IMR-90 (cell line): ENCODE measurements around the gene SEMA6A. TPM values are rescaled to one million over a fixed set of nuclear protein-coding genes. Genes with fewer than 3 reads are reported as not detected.

Experiments
- ATAC-seq: fragments of 200-7000 bp; cut with Tn5 transposase; 2 replicates; pipeline ENCODE4 v1.9.1; 2020; ENCODE audit warnings: low read depth, mild to moderate bottlenecking, moderate library complexity
- BruUV-seq: library from RNA; stranded (reverse); fragments of 400-500 nt; replicated peaks from 2 replicates; lab custom pipeline; 2021; lab: Mats Ljungman, UMichigan
- CTCF ChIA-PET: fragments of 300-600 bp; formaldehyde crosslinking; extraction: SDS; loops from one replicate; lab custom pipeline; 2021; ENCODE audit warnings: antibody characterized with exemption; lab: Yijun Ruan, JAX
- POLR2A ChIA-PET: fragments of 300-600 bp; sonication (Branson Sonifier 250); formaldehyde crosslinking; loops from one replicate; lab custom pipeline; 2022; ENCODE audit warnings: antibody characterized with exemption; ENCODE audit not compliant: unreplicated experiment; lab: Charles Lee
- DNase-seq: peaks from one replicate; pipeline ENCODE4 v3.0.0; 2013
- H2AFZ ChIP-seq: replicated peaks from 2 replicates; pipeline ENCODE3; 2013; ENCODE audit warnings: low read length, mild to moderate bottlenecking; ENCODE audit not compliant: poor library complexity
- H2AK5ac ChIP-seq: 2 replicates; pipeline ENCODE4 v1.6.1; 2013; ENCODE audit warnings: low read depth, low read length, inconsistent platforms
- H2AK9ac ChIP-seq: replicated peaks from 2 replicates; pipeline ENCODE3; 2013; ENCODE audit warnings: mild to moderate bottlenecking, low read depth, low read length, moderate library complexity; ENCODE audit not compliant: poor library complexity
- H2BK120ac ChIP-seq: 2 replicates; pipeline ENCODE4 v1.6.1; 2013; ENCODE audit warnings: low read depth, low read length, inconsistent platforms
- H2BK15ac ChIP-seq: 3 replicates; pipeline ENCODE4 v1.6.1; 2013; ENCODE audit warnings: low read depth, low read length, inconsistent platforms
- H2BK20ac ChIP-seq: 2 replicates; pipeline ENCODE4 v1.6.1; 2013; ENCODE audit warnings: low read depth, mild to moderate bottlenecking, inconsistent platforms, low read length, moderate library complexity
- H2BK5ac ChIP-seq: 2 replicates; pipeline ENCODE4 v1.6.1; 2013; ENCODE audit warnings: mild to moderate bottlenecking, low read depth, low read length, inconsistent platforms; ENCODE audit not compliant: poor library complexity, severe bottlenecking
- H3K14ac ChIP-seq: replicated peaks from 2 replicates; pipeline ENCODE4 v1.6.1; 2013; ENCODE audit warnings: low read depth, low read length, inconsistent platforms
- H3K18ac ChIP-seq: 2 replicates; pipeline ENCODE4 v1.6.1; 2013; ENCODE audit warnings: low read depth, low read length, control low read depth
- H3K23ac ChIP-seq: 2 replicates; pipeline ENCODE4 v1.6.1; 2013; ENCODE audit warnings: low read depth, low read length, inconsistent platforms
- H3K27ac ChIP-seq: 2 replicates; pipeline ENCODE4 v1.5.1; 2013; ENCODE audit warnings: mild to moderate bottlenecking, control low read depth, low read length; ENCODE audit not compliant: insufficient read depth
- H3K27me3 ChIP-seq: 2 replicates; pipeline ENCODE4 v1.6.1; 2013; ENCODE audit warnings: low read length; ENCODE audit not compliant: control insufficient read depth, insufficient read depth
- H3K36me3 ChIP-seq: 2 replicates; pipeline ENCODE4 v1.6.1; 2013; ENCODE audit warnings: low read length, mixed read lengths; ENCODE audit not compliant: control insufficient read depth, insufficient read depth
- H3K4ac ChIP-seq: 2 replicates; pipeline ENCODE4 v1.6.1; 2013; ENCODE audit warnings: low read depth, low read length, inconsistent platforms
- H3K4me1 ChIP-seq: 2 replicates; pipeline ENCODE4 v1.6.1; 2013; ENCODE audit warnings: low read length, mixed read lengths; ENCODE audit not compliant: control insufficient read depth, insufficient read depth
- H3K4me2 ChIP-seq: 2 replicates; pipeline ENCODE4 v1.6.1; 2013; ENCODE audit warnings: low read depth, mild to moderate bottlenecking, control low read depth, low read length, moderate library complexity
- H3K4me3 ChIP-seq: 2 replicates; pipeline ENCODE4 v1.5.1; 2013; ENCODE audit warnings: low read depth, mild to moderate bottlenecking, control low read depth, low read length, moderate library complexity; ENCODE audit not compliant: insufficient read depth
- H3K56ac ChIP-seq: 2 replicates; pipeline ENCODE4 v1.6.1; 2013; ENCODE audit warnings: low read length, inconsistent platforms; ENCODE audit not compliant: insufficient read depth; ENCODE audit errors: extremely low read depth
- H3K79me1 ChIP-seq, 2 experiments: 2 replicates each; pipeline ENCODE4 v1.6.1; 2013; ENCODE audit warnings: low read length in 2 of 2, inconsistent platforms in 1 of 2, low read depth in 1 of 2
- H3K9ac ChIP-seq: 2 replicates; pipeline ENCODE4 v1.6.1; 2013; ENCODE audit warnings: low read depth, low read length, control low read depth
- H3K9me1 ChIP-seq: 2 replicates; pipeline ENCODE4 v1.6.1; 2013; ENCODE audit warnings: low read length, inconsistent platforms; ENCODE audit not compliant: insufficient read depth
- H3K9me3 ChIP-seq: 2 replicates; pipeline ENCODE4 v1.6.1; 2013; ENCODE audit warnings: low read length; ENCODE audit not compliant: control insufficient read depth, insufficient read depth
- H4K20me1 ChIP-seq: 2 replicates; pipeline ENCODE4 v1.6.1; 2013; ENCODE audit warnings: low read length, inconsistent platforms; ENCODE audit not compliant: insufficient read depth
- H4K5ac ChIP-seq: 2 replicates; pipeline ENCODE4 v1.6.1; 2013; ENCODE audit warnings: mild to moderate bottlenecking, low read depth, low read length, control low read depth
- H4K8ac ChIP-seq, 2 experiments: 2 replicates each; pipeline ENCODE4 v1.6.1; 2013; ENCODE audit warnings: low read depth in 2 of 2, low read length in 2 of 2, control low read depth in 1 of 2, inconsistent platforms in 1 of 2
- H4K91ac ChIP-seq: 2 replicates; pipeline ENCODE4 v1.6.1; 2013; ENCODE audit warnings: low read depth, low read length, inconsistent platforms; ENCODE audit not compliant: insufficient read depth
- BHLHE40 ChIP-seq: fragments of 150-350 bp; IDR thresholded peaks from 2 replicates; pipeline ENCODE4 v1.6.1; 2016; ENCODE audit warnings: mild to moderate bottlenecking, low read depth, low read length
- CEBPB ChIP-seq: IDR thresholded peaks from 2 replicates; pipeline ENCODE4 v1.6.1; 2012; ENCODE audit warnings: low read depth, low read length, improper control_type of control experiment
- CTCF ChIP-seq: conservative IDR thresholded peaks from 2 replicates; pipeline ENCODE4 v1.5.1; 2012; ENCODE audit warnings: mild to moderate bottlenecking, low read depth, low read length, improper control_type of control experiment
- MAFK ChIP-seq: IDR thresholded peaks from 2 replicates; pipeline ENCODE4 v1.6.1; 2012; ENCODE audit warnings: low read depth, low read length, improper control_type of control experiment
- NFE2L2 ChIP-seq: fragments of 150-350 bp; IDR thresholded peaks from 2 replicates; pipeline ENCODE4 v1.6.1; 2016; ENCODE audit warnings: low read depth, mild to moderate bottlenecking, low read length
- RFX5 ChIP-seq: IDR thresholded peaks from 2 replicates; pipeline ENCODE4 v1.8.0; 2012; ENCODE audit warnings: low read depth, mild to moderate bottlenecking, low read length, moderate library complexity
- SMC3 ChIP-seq: fragments of 150-350 bp; IDR thresholded peaks from 2 replicates; pipeline ENCODE4 v1.6.1; 2016; ENCODE audit warnings: low read depth, mild to moderate bottlenecking, antibody characterized with exemption, low read length, moderate library complexity
- WGBS, 2 experiments: methylation state at CpG; one replicate each; pipeline versions ENCODE4 v1.1.5 to v1.1.7; 2013; ENCODE audit warnings: missing lambda C conversion rate in 2 of 2; ENCODE audit not compliant: insufficient read length in 1 of 2; ENCODE audit errors: extremely low coverage in 2 of 2; 5-methylcytosine and 5-hydroxymethylcytosine counted together
- dilution Hi-C: fragments of 300-500 bp; cut with HindIII; formaldehyde crosslinking; loops from one replicate; pipeline ENCODE4 v1.14.3; 2018; ENCODE audit warnings: low sequenced_read_pairs; ENCODE audit not compliant: unreplicated experiment
- in situ Hi-C: fragments of 300-500 bp; cut with MboI; formaldehyde crosslinking; loops from 3 replicates; pipeline ENCODE4 v1.14.3; 2019; ENCODE audit warnings: low sequenced_read_pairs, inconsistent platforms, mixed read lengths
- intact Hi-C: fragments of 100-400 bp; cut with micrococcal nuclease; formaldehyde crosslinking; loops from 2 replicates; pipeline ENCODE4 v1.10.0; 2022
- polyA plus RNA-seq, 3 experiments: library from polyadenylated mRNA; depleted of rRNA; stranded (reverse); fragments of >200 nt; gene quantifications; 2 replicates each; pipeline ENCODE4 v1.2.3, GENCODE V29; 2012; ENCODE audit warnings: low replicate concordance in 1 of 3
- total RNA-seq: library from RNA; depleted of rRNA; stranded (reverse); fragments of >200 nt; gene quantifications from 2 replicates; pipeline ENCODE4 v1.2.3, GENCODE V29; 2012

SEMA6A gene
- total and polyA plus RNA-seq, 2 of the 4 experiments (the other 2 are of a cell fraction), result 0.27 to 0.36 TPM

GRCh38 chr5:116473706-116474105 is 100.9 kb downstream of the SEMA6A start:
- CTCF ChIA-PET, result no interaction called here

More at GRCh38 chr5:116473706-116474105, 100.9 kb downstream of the SEMA6A start:
- no peaks in the 10 kb centered on the region for H3K36me3 ChIP-seq
- no peak overlapping the region for H3K18ac ChIP-seq
- 80% methylated on average over 2 of the region's 5 CpGs; no CpG with 5 or more reads in 1 of the 2 experiments for WGBS, 2 experiments
- H3K9ac ChIP-seq, result no peak overlapping the region
- POLR2A ChIA-PET, result no interaction called here
- in situ Hi-C loops (no loop called here), intact Hi-C loops (no loop called here), dilution Hi-C loops (no loop called here)
- H3K4me3 ChIP-seq, result no peak overlapping the region
- H3K9me1 ChIP-seq, result no peaks in the 10 kb centered on the region
- no peaks in the 10 kb centered on the region for H3K79me1 ChIP-seq
- no peak for DNase-seq
- H2AK9ac ChIP-seq, result no peak overlapping the region
- no peaks in the 10 kb centered on the region for H3K27me3 ChIP-seq
- no peak for ATAC-seq
- no peak overlapping the region for H2BK120ac ChIP-seq
- no peaks in the 10 kb centered on the region for H3K4me1 ChIP-seq
- no peak overlapping the region for H2AFZ ChIP-seq
- H3K4ac ChIP-seq, result no peak overlapping the region
- H2AK5ac ChIP-seq, result no peak overlapping the region
- no peak overlapping the region for H4K5ac ChIP-seq
- H2BK20ac ChIP-seq, result no peak overlapping the region
- H3K23ac ChIP-seq, result no peak overlapping the region
- H4K91ac ChIP-seq, result no peak overlapping the region
- no peak for TF ChIP-seq CTCF
- no peak for TF ChIP-seq NFE2L2
- no peak for TF ChIP-seq MAFK
- no peak for TF ChIP-seq CEBPB
- no peak for TF ChIP-seq RFX5
- no peak for TF ChIP-seq SMC3
- TF ChIP-seq BHLHE40, result no peak
- no peak overlapping the region for H2BK5ac ChIP-seq
- no peak overlapping the region for H4K8ac ChIP-seq
- no peak overlapping the region for H3K14ac ChIP-seq
- H3K9me3 ChIP-seq, result peaks cover 5% of the 10 kb centered on the region; the same call in 1 of the 2 replicates
- H3K56ac ChIP-seq, result no peak overlapping the region
- H3K27ac ChIP-seq, result no peak overlapping the region
- H3K4me2 ChIP-seq, result no peak overlapping the region
- no peaks in the 10 kb centered on the region for H4K20me1 ChIP-seq
- BruUV-seq, result no TSS peak
- no peak overlapping the region for H2BK15ac ChIP-seq
